Stimulated activated memory B cell treated with anti-CD40 and anti-IgM and Interleukin-4, amounts not matched to agents 10 μg/mL and 1 μg/mL and 100 μg/mL, for 72 hours (primary cell): ENCODE results near the gene TBX15.
A peak's percentile ranks its signal among the peaks of the same experiment; 100 is the strongest.

ENCODE experiments used
- ATAC-seq: fragments of 150-1000 bp; cut with Tn5 transposase; 2 replicates; pipeline ENCODE4 v1.10.0; 2021
- H3K27ac Mint-ChIP-seq: one replicate; pipeline ENCODE4 v1.8.0; 2022; ENCODE audit warnings: mild to moderate bottlenecking, mixed read lengths
- H3K27me3 Mint-ChIP-seq: one replicate; pipeline ENCODE4 v1.8.0; 2022; ENCODE audit warnings: mixed read lengths
- H3K36me3 Mint-ChIP-seq: one replicate; pipeline ENCODE4 v1.8.0; 2022; ENCODE audit warnings: mixed read lengths
- H3K4me1 Mint-ChIP-seq: one replicate; pipeline ENCODE4 v1.8.0; 2022; ENCODE audit warnings: mixed read lengths
- H3K4me3 Mint-ChIP-seq: one replicate; pipeline ENCODE4 v1.8.0; 2022; ENCODE audit warnings: mild to moderate bottlenecking, moderate library complexity, mixed read lengths
- H3K9me3 Mint-ChIP-seq: one replicate; pipeline ENCODE4 v1.8.0; 2022; ENCODE audit warnings: mixed read lengths

TBX15 gene

DNA sequence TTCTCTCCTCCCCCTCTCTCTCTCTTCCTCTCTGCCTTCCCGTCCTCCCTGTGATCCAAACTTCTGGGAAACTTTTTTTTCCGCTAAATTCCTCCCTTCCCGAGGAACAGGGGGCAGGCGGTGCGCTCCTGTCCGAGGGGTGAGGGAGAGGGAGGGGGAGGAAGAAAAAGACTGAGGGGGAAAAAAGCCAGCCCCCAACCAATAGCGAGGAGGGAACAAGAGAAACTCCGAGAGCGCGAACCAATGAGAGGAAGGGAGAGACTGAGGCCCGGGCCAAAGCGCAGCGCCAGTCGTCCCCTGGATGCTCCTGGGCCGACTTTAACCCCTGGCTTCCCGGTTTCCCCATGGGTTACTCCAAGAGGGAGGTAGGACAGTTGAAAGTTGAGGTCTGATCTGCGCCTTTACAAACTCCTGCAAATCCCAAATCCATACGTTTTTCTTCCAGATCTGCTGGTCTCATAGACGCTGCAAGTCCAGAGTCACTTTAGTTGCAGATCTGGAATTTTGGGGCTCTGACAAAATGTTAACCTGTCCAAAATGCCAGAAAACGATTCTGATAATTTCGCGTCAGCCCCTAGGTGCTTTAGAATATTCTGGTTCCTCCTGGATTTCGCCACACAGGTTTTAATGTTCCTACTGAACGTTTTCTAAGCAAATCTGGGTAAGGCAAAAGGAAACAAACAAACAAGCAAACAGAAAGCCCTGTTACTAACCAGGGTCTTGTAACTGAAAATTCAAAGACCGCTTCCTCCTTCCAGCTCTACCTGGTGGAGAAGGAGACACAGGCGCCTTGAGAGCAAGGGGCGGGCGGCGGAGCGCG is at the start of gene TBX15:
Gene TBX15 (minus strand): TSS at position 158 of the 820 bp plus-strand sequence. CDS start 548 bp downstream, outside the sequence.
- Mint-ChIP-seq H3K27ac (no peak within 1 kb of the TSS), H3K27me3 (peaks cover 97% of the 10 kb centered on the region), H3K4me1 (peaks cover 34% of the 10 kb centered on the region), H3K36me3 (peaks cover 8% of the 10 kb centered on the region), H3K4me3 (peak within 1 kb of the TSS; percentile 56), H3K9me3 (peaks cover 8% of the 10 kb centered on the region)
- no peak for ATAC-seq

DNA sequence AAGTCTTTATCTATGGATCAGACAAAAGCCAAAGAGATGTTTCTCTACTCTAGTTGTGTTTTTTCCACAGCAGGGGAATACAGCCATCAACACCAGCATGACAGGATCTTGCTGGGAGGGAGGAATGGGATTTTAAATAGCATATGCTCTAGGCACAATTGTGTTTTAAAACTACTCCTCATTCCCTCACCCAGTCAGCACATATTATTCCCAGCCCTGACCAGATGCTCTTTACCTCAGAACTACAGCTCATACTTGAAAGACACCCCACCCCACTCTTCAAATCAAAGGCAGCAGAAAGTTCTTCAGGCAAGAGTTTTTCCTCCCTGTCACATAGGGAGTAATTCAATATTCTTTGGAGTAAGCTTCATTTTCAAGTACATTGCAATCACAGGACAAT is 46.2 kb upstream of the TBX15 start:
- H3K27ac Mint-ChIP-seq = no peak overlapping the region
- H3K9me3 Mint-ChIP-seq = no peaks in the 10 kb centered on the region
- H3K36me3 Mint-ChIP-seq = peaks cover 89% of the 10 kb centered on the region
- no peaks in the 10 kb centered on the region for H3K4me1 Mint-ChIP-seq
- no peak overlapping the region for H3K4me3 Mint-ChIP-seq
- ATAC-seq = no peak
- no peaks in the 10 kb centered on the region for H3K27me3 Mint-ChIP-seq

DNA sequence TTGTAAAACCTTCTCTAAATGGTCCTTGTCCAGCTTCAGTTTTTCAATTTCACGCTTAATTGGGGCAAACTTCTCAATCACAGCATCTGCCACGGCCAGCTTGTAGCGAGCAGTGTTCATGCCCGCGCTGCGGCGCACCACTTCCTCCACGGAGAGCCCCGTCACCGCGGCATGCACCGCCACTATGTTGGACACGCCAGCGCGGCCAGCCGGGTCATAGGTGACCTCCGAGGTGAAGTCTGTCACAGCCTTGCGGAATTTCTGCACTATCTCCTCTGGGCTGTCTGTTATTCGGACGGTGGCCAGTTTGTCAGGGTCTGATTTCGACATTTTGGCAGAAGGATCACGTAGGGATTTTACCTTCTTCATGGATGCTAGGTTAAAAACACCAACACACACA is 44.8 kb upstream of the TBX15 start:
- H3K4me1 Mint-ChIP-seq = no peaks in the 10 kb centered on the region
- H3K9me3 Mint-ChIP-seq = no peaks in the 10 kb centered on the region
- no peak overlapping the region for H3K27ac Mint-ChIP-seq
- H3K36me3 Mint-ChIP-seq = peaks cover 80% of the 10 kb centered on the region
- H3K27me3 Mint-ChIP-seq = no peaks in the 10 kb centered on the region
- no peak for ATAC-seq
- no peak overlapping the region for H3K4me3 Mint-ChIP-seq

DNA sequence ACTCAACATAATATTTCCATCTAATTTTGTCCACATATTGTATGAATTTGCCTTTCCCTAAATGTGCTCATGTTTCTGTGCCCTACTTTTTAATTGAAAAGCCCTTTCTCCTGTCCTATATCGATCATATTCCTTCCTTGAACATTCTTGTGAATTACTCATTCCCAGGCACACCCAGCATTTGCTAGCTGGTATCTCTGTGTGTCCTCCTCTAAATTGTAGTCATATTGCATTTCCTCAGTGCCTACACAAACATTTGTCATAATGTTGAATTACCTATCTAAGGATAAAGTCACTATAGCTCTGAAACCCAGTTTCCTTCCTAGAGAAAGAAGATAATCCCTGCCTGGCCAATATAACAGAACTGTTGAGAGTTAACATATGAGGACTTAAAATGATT is 39.6 kb upstream of the TBX15 start:
- H3K9me3 Mint-ChIP-seq = peaks cover 3% of the 10 kb centered on the region

DNA sequence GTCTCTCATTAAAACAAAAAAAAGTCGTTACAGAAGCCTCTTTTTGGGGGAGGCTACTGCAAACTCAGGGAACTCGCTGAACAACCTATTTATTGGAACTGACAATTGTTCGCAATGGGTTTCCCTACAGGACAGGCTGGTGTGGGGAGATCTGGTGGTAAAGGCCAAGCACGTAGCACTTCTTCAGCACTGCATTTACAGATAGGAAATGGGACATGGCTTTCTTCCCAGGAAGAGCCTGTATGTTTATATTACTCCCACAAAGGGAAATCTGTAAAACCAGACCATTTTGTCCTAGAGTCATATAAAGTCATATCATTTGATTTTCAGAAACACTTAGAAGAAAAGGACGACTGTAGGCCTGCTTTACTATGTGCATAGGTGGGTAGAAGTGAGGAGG is 38.8 kb upstream of the TBX15 start:
- Mint-ChIP-seq H3K36me3 (peaks cover 47% of the 10 kb centered on the region), H3K27me3 (no peaks in the 10 kb centered on the region), H3K4me1 (no peaks in the 10 kb centered on the region), H3K9me3 (peaks cover 3% of the 10 kb centered on the region), H3K27ac (no peak overlapping the region), H3K4me3 (no peak overlapping the region)
- no peak for ATAC-seq

More for the DNA sequence above, 39.6 kb upstream of the TBX15 start:
- Mint-ChIP-seq H3K4me3 (no peak overlapping the region), H3K36me3 (peaks cover 53% of the 10 kb centered on the region), H3K4me1 (no peaks in the 10 kb centered on the region), H3K27me3 (no peaks in the 10 kb centered on the region), H3K27ac (no peak overlapping the region)
- ATAC-seq = no peak

DNA sequence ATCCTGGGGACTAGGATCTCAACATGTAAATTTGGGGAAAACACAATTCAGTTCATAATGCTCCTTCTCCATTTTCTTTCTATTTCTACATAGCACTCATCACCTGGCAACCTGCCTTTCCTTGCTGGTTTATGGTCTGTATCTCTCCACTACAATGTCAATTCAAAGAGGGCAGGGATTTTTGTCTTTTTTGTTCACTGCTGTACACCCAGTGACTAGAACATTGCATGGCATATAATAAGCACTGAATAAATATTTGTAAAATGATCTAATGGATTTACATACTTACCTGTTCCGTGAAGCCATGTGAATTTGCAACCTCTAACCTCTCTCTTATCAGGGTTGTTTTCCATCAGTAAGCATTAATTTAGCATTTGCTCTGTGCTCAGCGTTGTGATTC is 27.4 kb upstream of the TBX15 start:
- no peak for ATAC-seq
- Mint-ChIP-seq H3K4me3 (no peak overlapping the region), H3K36me3 (peaks cover 35% of the 10 kb centered on the region), H3K9me3 (no peaks in the 10 kb centered on the region), H3K27ac (no peak overlapping the region), H3K4me1 (no peaks in the 10 kb centered on the region), H3K27me3 (peaks cover 9% of the 10 kb centered on the region)

DNA sequence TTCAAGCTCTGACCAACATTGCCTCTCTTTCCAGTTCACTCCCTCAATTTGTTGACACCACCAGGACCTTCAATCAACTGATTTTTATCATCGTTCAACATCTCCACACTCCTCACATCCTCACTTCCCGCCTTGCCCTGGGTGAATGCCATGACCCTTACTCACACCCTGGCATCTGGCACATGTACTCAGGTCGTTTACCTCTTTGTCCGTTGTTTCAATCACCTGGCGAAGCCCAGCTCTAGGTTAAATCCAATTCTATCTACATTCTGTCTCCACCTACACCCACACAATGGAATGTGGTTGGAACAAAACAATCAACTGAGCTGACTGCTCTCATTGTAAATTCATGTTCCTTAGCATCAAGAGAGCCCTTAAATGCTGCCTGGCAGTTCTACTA is 24.2 kb upstream of the TBX15 start:
- H3K9me3 Mint-ChIP-seq = no peaks in the 10 kb centered on the region
- no peak for ATAC-seq
- H3K36me3 Mint-ChIP-seq = peaks cover 25% of the 10 kb centered on the region
- no peak overlapping the region for H3K4me3 Mint-ChIP-seq
- no peak overlapping the region for H3K27ac Mint-ChIP-seq
- H3K27me3 Mint-ChIP-seq = peaks cover 29% of the 10 kb centered on the region
- peaks cover 15% of the 10 kb centered on the region for H3K4me1 Mint-ChIP-seq

DNA sequence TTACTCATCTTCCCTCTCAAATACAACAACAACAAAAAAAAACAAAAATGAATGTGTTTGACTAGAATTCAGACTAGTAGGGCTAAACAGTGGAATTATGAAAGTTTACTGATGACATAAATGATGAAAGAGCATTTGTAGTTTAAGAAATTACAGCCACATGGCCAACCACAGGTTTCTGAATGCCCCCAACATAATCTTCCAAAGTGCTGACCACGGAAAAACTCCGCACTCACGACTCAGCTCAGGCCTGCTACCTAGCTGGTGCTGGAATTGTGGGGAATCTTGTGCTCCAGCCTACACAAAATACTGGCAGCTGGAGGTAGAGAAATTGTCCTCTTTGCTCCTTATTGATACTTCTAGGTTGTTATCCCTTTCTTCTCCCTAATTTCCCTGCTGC is 23.6 kb upstream of the TBX15 start:
- Mint-ChIP-seq H3K4me1 (peaks cover 15% of the 10 kb centered on the region), H3K27ac (no peak overlapping the region), H3K9me3 (no peaks in the 10 kb centered on the region), H3K4me3 (no peak overlapping the region), H3K36me3 (peaks cover 25% of the 10 kb centered on the region), H3K27me3 (peaks cover 32% of the 10 kb centered on the region)
- ATAC-seq = no peak

DNA sequence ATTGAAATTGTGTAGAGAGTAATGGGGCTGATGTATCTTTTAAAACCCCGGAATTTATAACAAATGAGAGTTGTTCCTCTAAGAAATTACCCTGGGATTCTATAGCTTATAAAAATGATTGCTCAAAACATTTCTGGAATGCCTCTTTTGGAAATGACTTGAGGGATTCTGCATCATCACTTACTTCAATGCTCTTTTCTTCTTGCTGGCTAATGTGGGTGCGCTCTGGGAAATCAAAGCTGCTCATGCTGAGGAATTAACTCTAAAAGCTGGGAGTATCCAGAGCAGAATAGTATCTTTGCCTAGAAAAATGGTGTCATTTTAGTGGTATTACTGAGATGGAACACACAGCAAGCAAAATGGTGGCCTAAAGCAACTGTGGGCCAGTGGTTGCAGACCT is 23.0 kb upstream of the TBX15 start:
- H3K27ac Mint-ChIP-seq = no peak overlapping the region
- no peaks in the 10 kb centered on the region for H3K9me3 Mint-ChIP-seq
- H3K36me3 Mint-ChIP-seq = peaks cover 25% of the 10 kb centered on the region
- no peak overlapping the region for H3K4me3 Mint-ChIP-seq
- no peak for ATAC-seq
- H3K4me1 Mint-ChIP-seq = peaks cover 15% of the 10 kb centered on the region
- H3K27me3 Mint-ChIP-seq = peaks cover 38% of the 10 kb centered on the region

DNA sequence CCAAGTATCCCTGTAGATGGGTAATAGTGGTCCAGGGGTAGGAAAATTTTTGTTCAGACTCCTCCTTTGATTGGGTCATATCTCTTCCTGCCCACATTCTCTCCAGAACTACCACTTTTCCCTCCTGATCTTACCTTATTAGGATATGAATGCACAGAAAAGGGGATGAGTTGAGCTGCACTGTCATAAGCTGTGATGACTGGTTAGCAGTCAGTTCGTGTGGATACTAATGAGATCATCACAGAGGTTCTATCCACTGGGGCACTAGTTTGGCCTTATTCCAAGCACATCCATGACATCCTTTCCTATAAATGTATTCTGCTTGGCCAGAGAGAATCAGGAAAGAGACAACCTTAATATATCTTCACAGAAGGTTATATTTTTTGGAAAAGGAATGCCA is 22.1 kb upstream of the TBX15 start:
- H3K9me3 Mint-ChIP-seq = no peaks in the 10 kb centered on the region
- peaks cover 15% of the 10 kb centered on the region for H3K4me1 Mint-ChIP-seq
- H3K27ac Mint-ChIP-seq = no peak overlapping the region
- ATAC-seq = no peak
- H3K36me3 Mint-ChIP-seq = peaks cover 21% of the 10 kb centered on the region
- H3K4me3 Mint-ChIP-seq = no peak overlapping the region
- peaks cover 47% of the 10 kb centered on the region for H3K27me3 Mint-ChIP-seq

DNA sequence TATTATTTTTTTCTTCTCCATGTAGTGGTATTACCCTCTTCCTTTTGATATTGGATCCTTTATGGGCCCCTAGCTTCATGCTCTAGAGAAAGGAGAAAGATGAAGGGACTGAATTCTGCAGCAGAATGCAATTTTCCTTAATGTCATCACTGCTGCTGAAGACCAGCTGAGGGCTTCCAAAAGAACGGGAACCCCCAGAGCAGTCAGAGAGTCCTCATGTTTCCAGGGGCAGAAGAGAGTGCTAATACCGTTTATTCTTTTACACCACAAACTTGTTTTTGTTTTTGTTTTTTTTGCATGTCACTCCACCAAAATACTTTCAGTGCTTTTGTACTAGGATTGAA is 21.1 kb upstream of the TBX15 start:
- H3K4me1 Mint-ChIP-seq = peaks cover 15% of the 10 kb centered on the region
- peaks cover 56% of the 10 kb centered on the region for H3K27me3 Mint-ChIP-seq
- ATAC-seq = no peak
- H3K9me3 Mint-ChIP-seq = no peaks in the 10 kb centered on the region
- H3K4me3 Mint-ChIP-seq = no peak overlapping the region
- H3K27ac Mint-ChIP-seq = no peak overlapping the region
- peaks cover 12% of the 10 kb centered on the region for H3K36me3 Mint-ChIP-seq

DNA sequence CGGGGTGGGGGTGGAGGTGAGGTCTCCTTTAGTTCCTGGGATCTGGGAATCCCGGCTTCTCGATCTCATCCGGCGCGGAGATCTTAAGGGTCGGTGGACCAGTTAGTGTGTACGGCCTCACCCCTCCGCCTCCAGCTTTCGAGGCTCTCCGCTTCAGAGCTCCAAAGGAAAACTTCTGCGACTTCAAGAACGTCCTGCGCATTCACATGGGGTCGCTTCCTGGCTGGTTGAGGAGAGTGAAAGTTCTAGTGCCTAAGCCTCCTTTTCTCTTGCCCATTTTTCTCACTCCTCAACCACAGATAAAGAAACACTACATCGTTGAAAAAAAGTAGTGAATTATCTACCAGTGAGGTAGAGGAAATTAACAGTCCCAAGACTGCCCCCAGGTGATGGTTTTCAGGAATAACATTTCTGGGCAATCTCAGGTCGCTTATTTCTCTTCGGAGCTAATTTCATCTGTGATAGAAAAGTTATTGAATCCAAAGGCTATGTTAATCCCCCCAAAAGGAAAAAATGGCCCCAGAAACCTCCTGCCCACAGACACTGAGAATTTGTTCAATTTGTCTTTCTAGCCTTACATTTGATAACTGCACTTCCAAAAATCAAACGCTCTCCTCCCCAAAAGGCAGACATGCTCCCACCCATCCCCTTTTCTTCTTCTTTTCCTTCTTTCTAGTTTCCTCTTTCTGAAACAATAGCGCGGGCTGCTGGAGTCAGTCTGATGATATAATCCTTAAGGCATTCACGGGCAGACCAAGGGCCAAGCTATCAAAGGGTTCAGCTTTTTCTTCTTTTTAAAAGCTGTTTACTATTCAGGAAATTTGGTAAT is 20.6 kb upstream of the TBX15 start:
- peak overlapping the region; percentile 68 for H3K4me3 Mint-ChIP-seq
- peaks cover 62% of the 10 kb centered on the region for H3K27me3 Mint-ChIP-seq
- ATAC-seq = no peak
- peak overlapping the region; percentile 51 for H3K27ac Mint-ChIP-seq
- H3K4me1 Mint-ChIP-seq = peaks cover 15% of the 10 kb centered on the region
- H3K9me3 Mint-ChIP-seq = no peaks in the 10 kb centered on the region
- H3K36me3 Mint-ChIP-seq = peaks cover 12% of the 10 kb centered on the region

DNA sequence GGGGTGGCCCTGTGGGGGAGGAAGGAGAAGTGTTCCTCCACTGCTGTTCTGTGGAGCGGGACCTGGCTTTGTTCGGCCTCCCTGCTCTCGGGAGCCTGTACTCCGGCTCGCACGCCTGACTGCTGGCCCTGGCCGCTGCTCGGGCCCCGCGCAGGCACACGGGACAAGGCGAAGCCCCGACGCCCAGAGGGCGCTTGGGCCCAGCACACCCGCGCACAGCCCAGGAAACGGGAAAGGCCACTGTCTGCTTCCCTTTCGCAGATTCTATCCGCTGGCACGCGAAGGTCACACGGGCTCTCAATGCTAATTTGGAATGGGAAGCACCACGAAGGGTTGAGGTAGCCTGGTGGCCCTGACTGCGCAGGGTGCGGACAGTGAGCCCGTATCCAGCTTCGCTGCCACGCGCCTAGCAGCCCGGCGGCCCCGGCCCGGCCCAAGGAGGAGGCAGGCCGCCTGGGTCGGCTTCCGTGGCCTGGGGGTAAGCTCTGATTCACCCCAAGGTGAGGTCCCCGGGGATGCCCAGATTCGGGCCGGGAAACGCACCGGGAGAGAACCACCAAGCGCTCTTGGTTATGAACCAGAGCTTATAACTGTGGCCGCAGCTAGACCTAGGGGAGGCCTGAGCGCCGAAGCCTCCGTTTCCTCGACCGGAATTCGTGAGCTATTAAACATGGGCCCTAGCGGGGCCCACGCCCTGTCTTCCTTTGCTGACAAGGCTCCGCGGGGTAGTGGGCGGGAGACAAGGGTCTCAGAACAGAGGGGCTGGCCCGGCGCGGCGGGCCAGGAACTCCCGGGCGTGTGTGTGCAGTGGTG is 19.7 kb upstream of the TBX15 start:
- H3K27ac Mint-ChIP-seq = peak overlapping the region; percentile 51
- H3K4me3 Mint-ChIP-seq = peak overlapping the region; percentile 68
- no peak for ATAC-seq
- peaks cover 15% of the 10 kb centered on the region for H3K4me1 Mint-ChIP-seq
- H3K27me3 Mint-ChIP-seq = peaks cover 68% of the 10 kb centered on the region
- H3K9me3 Mint-ChIP-seq = no peaks in the 10 kb centered on the region
- H3K36me3 Mint-ChIP-seq = peaks cover 10% of the 10 kb centered on the region

DNA sequence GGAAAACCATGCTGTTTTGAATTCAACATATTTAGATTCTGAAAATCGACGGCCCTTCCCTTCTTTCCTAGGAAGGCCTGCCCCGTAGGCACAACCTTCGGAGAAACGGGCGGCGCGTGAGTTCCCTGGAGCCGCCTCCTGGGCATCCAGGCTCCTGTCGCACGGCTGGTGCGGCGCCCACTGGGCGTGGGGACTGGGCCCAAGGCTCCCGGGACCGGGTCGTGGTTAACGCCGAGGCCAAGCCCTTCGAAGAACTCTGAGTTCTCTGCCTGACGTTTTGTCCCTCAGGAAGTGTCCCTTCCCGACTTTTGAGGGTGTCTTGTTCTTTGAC is 19.2 kb upstream of the TBX15 start:
- H3K27ac Mint-ChIP-seq = no peak overlapping the region
- H3K9me3 Mint-ChIP-seq = no peaks in the 10 kb centered on the region
- peaks cover 4% of the 10 kb centered on the region for H3K36me3 Mint-ChIP-seq
- H3K4me1 Mint-ChIP-seq = peaks cover 16% of the 10 kb centered on the region
- no peak for ATAC-seq
- peaks cover 68% of the 10 kb centered on the region for H3K27me3 Mint-ChIP-seq
- H3K4me3 Mint-ChIP-seq = no peak overlapping the region
